Measurements from ENCODE around the gene OR51I1.

DNA sequence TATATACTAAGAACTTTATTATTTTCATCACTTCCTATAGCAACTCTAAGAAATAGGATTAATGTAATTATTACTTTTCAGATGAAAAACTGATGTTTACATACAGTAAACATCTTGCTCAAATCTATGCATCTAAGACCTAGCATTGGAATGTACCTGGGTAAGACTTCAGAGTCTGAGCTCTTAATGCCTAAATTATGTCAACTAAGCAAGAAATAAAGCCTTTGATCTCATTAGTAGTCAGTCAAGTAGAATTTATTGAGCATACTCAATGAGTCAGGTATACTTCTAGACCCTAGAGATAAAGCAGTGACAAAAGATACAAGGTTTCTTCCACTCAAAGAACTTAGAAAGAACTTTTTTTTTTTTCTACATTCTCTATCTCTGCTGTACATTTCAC lies 36.1 kb downstream of the OR51I1 start:
- TF ChIP-seq, protein P1, sequence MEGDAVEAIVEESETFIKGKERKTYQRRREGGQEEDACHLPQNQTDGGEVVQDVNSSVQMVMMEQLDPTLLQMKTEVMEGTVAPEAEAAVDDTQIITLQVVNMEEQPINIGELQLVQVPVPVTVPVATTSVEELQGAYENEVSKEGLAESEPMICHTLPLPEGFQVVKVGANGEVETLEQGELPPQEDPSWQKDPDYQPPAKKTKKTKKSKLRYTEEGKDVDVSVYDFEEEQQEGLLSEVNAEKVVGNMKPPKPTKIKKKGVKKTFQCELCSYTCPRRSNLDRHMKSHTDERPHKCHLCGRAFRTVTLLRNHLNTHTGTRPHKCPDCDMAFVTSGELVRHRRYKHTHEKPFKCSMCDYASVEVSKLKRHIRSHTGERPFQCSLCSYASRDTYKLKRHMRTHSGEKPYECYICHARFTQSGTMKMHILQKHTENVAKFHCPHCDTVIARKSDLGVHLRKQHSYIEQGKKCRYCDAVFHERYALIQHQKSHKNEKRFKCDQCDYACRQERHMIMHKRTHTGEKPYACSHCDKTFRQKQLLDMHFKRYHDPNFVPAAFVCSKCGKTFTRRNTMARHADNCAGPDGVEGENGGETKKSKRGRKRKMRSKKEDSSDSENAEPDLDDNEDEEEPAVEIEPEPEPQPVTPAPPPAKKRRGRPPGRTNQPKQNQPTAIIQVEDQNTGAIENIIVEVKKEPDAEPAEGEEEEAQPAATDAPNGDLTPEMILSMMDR (IDR thresholded peaks at IDR 0.05; ENCODE audit: low read depth, low read length) = no peak
- no peak for TF ChIP-seq EZH2phosphoT487 (IDR thresholded peaks at IDR 0.05; ENCODE audit: low read depth)
